ENCODE measurements around the gene SENP8.

DNA sequence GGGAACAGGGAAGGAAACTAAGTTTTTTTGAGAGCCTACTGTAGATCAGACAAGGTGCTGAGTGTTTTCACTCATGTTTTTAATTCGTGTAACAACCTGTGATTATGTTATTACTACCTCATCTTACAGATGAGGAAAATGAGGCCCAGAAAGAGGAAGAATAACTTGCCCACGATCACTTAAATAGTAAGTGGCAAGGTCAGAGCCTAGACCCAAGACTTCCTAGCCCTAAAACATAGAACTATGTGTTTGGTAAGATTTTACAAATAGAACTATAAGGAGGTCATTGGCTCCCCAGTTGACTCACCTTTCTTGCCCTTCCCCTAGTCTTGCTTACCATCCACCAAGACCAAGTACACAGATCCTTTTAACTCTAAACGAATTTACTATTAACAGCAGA is 13.7 kb downstream of the SENP8 start:
- TF ChIP-seq, protein P1, sequence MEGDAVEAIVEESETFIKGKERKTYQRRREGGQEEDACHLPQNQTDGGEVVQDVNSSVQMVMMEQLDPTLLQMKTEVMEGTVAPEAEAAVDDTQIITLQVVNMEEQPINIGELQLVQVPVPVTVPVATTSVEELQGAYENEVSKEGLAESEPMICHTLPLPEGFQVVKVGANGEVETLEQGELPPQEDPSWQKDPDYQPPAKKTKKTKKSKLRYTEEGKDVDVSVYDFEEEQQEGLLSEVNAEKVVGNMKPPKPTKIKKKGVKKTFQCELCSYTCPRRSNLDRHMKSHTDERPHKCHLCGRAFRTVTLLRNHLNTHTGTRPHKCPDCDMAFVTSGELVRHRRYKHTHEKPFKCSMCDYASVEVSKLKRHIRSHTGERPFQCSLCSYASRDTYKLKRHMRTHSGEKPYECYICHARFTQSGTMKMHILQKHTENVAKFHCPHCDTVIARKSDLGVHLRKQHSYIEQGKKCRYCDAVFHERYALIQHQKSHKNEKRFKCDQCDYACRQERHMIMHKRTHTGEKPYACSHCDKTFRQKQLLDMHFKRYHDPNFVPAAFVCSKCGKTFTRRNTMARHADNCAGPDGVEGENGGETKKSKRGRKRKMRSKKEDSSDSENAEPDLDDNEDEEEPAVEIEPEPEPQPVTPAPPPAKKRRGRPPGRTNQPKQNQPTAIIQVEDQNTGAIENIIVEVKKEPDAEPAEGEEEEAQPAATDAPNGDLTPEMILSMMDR (IDR thresholded peaks at IDR 0.05), result no peak
- TF ChIP-seq POLR2A (IDR thresholded peaks at IDR 0.05), result no peak
- TF ChIP-seq EP300 (IDR thresholded peaks at IDR 0.05), result no peak

Data from tibial nerve (tissue), 4 donors.